Measurements from ENCODE around the gene HGFAC.
"Not testable (repeated sequence)": the region's sequence is repeated elsewhere in the genome, so short reads cannot be mapped to it uniquely, and the experiment has no call there.

Gene HGFAC

DNA sequence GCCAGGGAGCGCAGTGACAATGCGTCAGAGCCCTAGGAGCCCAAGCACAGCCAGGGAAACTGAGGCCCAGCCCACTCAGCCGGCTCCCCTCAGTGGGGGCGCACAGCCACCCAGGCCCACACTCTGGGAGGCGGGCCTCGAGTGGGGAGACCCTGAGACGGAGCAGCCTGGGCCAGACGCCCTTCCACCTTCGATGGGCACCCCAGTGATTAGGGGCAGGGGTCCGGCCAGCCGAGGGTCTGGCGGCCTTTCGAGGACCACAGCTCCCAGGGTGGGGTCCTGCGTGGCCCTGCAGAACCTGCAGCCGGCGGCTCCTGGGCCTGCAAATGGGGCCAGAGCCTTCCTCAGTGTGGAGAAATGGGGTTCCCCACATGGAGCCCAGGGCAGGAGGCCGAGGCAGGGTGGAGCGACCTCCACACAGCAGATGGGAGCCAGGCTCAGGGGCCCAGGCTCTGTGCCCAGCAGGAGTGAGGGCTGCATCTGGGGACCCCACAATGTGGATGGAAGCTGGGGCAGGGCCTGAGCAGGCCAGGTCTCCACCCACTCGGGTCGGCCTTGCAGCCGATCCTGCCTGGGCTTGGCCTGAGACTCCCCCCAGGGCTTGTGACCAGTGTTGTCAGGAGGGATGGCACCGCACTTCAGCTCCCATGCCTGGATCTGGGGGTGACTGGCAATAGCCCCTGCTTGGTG is 5.0 kb downstream of the HGFAC start:
- H3K27me3 ChIP-seq (ENCODE audit: low read depth): no peaks in the 10 kb centered on the region

DNA sequence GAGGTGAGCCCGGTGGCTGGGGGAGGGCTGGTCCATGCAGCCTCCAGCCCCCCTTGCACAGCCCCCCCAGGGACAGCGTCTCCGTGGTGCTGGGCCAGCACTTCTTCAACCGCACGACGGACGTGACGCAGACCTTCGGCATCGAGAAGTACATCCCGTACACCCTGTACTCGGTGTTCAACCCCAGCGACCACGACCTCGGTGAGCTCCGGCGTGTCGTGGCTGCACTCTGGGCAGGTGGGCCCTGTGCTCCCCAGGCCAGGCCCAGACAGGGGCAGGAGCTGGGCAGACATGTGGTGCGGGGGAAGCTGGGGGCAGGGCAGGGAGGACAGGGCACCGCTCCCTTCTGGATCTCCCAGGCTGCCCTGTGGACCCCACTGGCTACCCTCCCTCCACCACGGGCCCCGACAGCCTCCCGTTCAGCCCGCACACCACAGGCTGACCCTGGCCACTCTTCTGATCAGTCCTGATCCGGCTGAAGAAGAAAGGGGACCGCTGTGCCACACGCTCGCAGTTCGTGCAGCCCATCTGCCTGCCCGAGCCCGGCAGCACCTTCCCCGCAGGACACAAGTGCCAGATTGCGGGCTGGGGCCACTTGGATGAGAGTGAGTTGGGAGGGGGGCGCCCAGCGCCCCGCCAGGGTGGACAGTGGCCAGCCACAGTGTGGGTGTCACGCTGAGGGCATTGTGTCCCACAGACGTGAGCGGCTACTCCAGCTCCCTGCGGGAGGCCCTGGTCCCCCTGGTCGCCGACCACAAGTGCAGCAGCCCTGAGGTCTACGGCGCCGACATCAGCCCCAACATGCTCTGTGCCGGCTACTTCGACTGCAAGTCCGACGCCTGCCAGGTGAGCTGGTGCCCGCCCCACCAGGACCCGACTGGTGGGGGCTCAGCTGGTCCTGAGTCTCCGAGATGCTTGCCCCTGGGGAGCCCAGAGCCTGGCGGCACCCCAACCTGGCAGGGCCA is 5.9 kb downstream of the HGFAC start:
- no peaks in the 10 kb centered on the region for H3K9me3 ChIP-seq
- DNase-seq (ENCODE audit: low spot score in 2 of 2): no peak
- no peaks in the 10 kb centered on the region for H3K27me3 ChIP-seq (ENCODE audit: low read depth)
- no peak overlapping the region for H3K4me3 ChIP-seq
- H3K36me3 ChIP-seq (replicated peaks): no peaks in the 10 kb centered on the region
- in situ Hi-C loops (cut with MboI; ENCODE audit: low sequenced_read_pairs): loop anchor here (10.0 kb wide), 1 partner anchor 343 kb away; no protein-coding TSS in a partner anchor
- H3K4me1 ChIP-seq: no peaks in the 10 kb centered on the region

More for the DNA sequence above, 5.0 kb downstream of the HGFAC start:
- Histone ChIP-seq H3K4me3 (no peak overlapping the region), H3K36me3 (replicated peaks) (no peaks in the 10 kb centered on the region), H3K4me1 (no peaks in the 10 kb centered on the region), H3K9me3 (no peaks in the 10 kb centered on the region)
- in situ Hi-C loops (cut with MboI; ENCODE audit: low sequenced_read_pairs): loop anchor here (10.0 kb wide), 1 partner anchor 342 kb away; no protein-coding TSS in a partner anchor
- no peak for DNase-seq (ENCODE audit: low spot score in 2 of 2)

DNA sequence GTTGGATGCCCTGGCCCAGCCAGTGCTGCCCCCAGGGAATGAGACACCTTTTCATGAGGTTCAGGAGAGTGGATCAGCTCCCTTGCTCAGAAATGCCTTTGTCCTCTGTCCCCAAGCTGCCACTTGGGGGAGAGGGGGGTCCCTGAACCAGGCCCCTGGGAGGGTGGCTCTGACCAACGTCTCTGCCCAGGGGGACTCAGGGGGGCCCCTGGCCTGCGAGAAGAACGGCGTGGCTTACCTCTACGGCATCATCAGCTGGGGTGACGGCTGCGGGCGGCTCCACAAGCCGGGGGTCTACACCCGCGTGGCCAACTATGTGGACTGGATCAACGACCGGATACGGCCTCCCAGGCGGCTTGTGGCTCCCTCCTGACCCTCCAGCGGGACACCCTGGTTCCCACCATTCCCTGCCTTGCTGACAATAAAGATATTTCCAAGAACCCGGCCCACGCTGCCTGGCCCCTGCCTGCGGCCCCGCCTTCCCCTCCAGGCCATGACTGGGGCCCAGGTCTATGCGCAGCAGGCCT is 7.3 kb downstream of the HGFAC start:
- no peaks in the 10 kb centered on the region for H3K4me1 ChIP-seq
- in situ Hi-C loops (cut with MboI; ENCODE audit: low sequenced_read_pairs): loop anchor here (10.0 kb wide), 1 partner anchor 344 kb away; no protein-coding TSS in a partner anchor

DNA sequence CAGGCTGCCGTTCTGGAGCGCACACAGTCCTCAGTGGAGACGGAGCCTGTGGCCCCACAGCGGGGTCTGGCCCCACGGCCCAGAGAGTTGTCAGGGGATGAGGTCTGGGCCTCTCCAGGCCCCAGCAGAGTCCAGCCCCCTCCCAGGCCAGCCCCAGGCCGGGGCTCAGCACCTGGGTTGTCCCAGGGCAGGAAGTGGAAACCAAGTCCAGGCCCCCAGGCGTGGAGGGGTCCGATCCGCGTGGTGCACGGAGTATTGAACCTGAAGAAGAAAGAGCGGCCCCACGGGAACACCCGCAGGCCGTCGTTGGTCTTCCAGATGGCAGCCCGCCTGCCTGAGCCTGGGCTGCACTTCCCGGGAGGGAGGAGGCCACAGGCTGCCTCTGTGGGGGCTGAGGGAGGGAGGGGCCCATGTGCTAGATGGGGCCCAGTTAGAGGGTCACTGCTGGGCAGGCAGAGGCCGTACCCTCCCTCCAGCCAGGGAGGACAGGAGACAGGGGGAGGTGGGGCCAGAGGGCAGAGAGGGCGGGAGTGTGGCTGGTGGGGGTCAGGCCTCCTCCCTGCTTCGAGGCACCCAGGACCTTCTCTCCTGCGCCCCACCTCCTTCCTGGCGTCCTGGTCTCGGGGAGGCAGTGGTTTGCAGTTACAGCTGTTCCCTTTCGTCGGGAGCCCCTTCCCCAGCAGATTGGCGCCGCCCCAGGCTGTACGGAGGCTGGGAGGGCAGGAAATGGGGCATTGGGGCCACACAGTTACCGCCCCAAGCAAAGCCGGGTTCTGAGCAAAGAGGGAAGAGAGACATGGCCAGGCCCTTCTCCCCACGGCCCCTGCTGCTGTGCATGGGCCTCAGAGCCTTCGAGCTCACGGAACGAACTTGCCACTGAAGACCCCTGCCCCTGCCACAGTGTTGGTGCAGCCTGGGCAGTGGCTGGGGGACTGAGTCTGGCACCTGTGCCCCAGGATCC is 8.1 kb downstream of the HGFAC start:
- Histone ChIP-seq H3K27me3 (ENCODE audit: low read depth) (no peaks in the 10 kb centered on the region), H3K36me3 (replicated peaks) (no peaks in the 10 kb centered on the region), H3K4me3 (no peak overlapping the region), H3K9me3 (no peaks in the 10 kb centered on the region), H3K4me1 (no peaks in the 10 kb centered on the region)
- in situ Hi-C loops (cut with MboI; ENCODE audit: low sequenced_read_pairs): loop anchor here (10.0 kb wide), 1 partner anchor 345 kb away; no protein-coding TSS in a partner anchor
- no peak for DNase-seq (ENCODE audit: low spot score in 2 of 2)

More for the DNA sequence above, 7.3 kb downstream of the HGFAC start:
- H3K36me3 ChIP-seq (replicated peaks): no peaks in the 10 kb centered on the region
- no peaks in the 10 kb centered on the region for H3K9me3 ChIP-seq
- H3K27me3 ChIP-seq (ENCODE audit: low read depth): no peaks in the 10 kb centered on the region
- no peak for DNase-seq (ENCODE audit: low spot score in 2 of 2)
- no peak overlapping the region for H3K4me3 ChIP-seq

- in situ Hi-C loops (cut with MboI; ENCODE audit: low sequenced_read_pairs): no loop called here
- Histone ChIP-seq H3K4me1 (no peaks in the 10 kb centered on the region), H3K27me3 (ENCODE audit: low read depth) (no peaks in the 10 kb centered on the region), H3K9me3 (peaks cover under 1% of the 10 kb centered on the region; the same call in 1 of the 2 replicates), H3K36me3 (replicated peaks) (no peaks in the 10 kb centered on the region), H3K4me3 (no peak overlapping the region)
- DNase-seq (ENCODE audit: low spot score in 2 of 2): no peak
These were observed 8.9 kb downstream of the HGFAC start for GRCh38 chr4:3450643-3451042.

DNA sequence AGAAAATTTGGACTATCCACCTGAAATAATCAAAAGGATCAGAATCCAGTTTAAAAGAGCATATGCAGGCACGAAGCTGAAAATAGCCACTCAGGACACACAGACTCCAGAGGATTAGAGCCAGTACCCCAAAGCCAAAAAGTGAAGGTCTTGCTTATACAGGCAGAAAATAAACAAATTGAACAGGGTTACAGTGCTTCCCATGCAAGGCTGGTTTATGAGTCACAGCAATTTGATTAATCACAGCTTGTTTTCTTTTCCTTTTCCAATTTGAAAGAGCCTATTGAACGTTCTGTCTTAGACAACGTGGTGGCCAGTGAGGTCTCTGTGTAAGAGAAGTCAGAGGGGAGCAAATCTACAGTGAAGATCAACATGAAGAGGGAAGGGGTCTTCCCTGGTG is 10.2 kb downstream of the HGFAC start:
- no peak for DNase-seq (ENCODE audit: low spot score in 2 of 2)
- H3K36me3 ChIP-seq (replicated peaks): no peaks in the 10 kb centered on the region
- H3K4me1 ChIP-seq: no peaks in the 10 kb centered on the region
- H3K27me3 ChIP-seq (ENCODE audit: low read depth): no peaks in the 10 kb centered on the region
- in situ Hi-C loops (cut with MboI; ENCODE audit: low sequenced_read_pairs): no loop called here
- peaks cover 3% of the 10 kb centered on the region; the same call in 1 of the 2 replicates for H3K9me3 ChIP-seq
- H3K4me3 ChIP-seq: no peak overlapping the region

DNA sequence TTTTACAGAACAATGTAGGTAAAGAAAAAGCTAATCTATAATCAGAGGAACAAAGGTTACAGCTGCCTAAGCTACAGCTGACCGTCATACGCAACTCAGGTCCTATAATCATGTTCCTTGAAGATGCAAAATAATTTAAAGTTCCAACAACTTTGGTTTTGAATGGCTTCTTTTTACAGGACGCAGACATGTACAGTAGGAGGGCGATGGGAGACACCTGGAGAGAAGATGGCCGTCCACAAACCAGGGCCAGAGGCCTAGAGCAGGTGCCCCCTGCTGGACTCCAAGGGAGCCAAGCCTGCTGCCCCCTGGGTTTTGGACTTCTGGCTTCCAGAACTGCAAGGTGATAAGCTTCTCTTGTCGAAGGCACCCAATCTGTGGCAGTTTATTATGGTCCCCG is 10.6 kb downstream of the HGFAC start:
- H3K4me3 ChIP-seq: no peak overlapping the region
- peaks cover 3% of the 10 kb centered on the region; the same call in 1 of the 2 replicates for H3K9me3 ChIP-seq
- H3K36me3 ChIP-seq (replicated peaks): no peaks in the 10 kb centered on the region
- DNase-seq (ENCODE audit: low spot score in 2 of 2): peak in 1 of 2 experiments; percentile 46
- in situ Hi-C loops (cut with MboI; ENCODE audit: low sequenced_read_pairs): no loop called here
- no peaks in the 10 kb centered on the region for H3K4me1 ChIP-seq
- no peaks in the 10 kb centered on the region for H3K27me3 ChIP-seq (ENCODE audit: low read depth)

DNA sequence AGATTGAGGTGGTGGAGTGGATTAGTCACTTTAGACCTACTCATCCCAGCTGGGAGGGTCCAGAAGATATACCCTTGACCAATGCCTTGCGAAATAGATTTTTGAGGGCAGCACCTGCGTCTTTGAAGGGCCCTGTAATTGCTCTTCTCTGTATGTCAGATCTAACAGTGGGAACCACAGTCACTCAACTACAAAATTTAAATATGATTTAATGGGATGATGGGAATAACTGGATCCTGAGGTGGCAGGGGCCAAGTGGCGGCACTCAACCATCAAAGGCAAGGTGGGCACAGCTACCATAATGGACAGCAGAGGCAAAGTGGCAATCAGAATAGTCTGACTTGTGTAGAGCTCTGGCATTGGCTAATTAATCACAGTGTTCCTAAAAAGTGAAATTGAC is 13.8 kb downstream of the HGFAC start:
- H3K4me3 ChIP-seq; H3K9me3 ChIP-seq; H3K27me3 ChIP-seq (ENCODE audit: low read depth); in situ Hi-C loops (cut with MboI; ENCODE audit: low sequenced_read_pairs); H3K36me3 ChIP-seq (replicated peaks); H3K4me1 ChIP-seq; DNase-seq (ENCODE audit: low spot score in 2 of 2): not testable (repeated sequence)

GRCh38 chr4:3458371-3458770 is 16.6 kb downstream of the HGFAC start:
- in situ Hi-C loops (cut with MboI; ENCODE audit: low sequenced_read_pairs): no loop called here
- no peak for DNase-seq (ENCODE audit: low spot score in 2 of 2)
- no peaks in the 10 kb centered on the region for H3K4me1 ChIP-seq
- no peak overlapping the region for H3K4me3 ChIP-seq
- peaks cover 3% of the 10 kb centered on the region; the same call in 1 of the 2 replicates for H3K9me3 ChIP-seq
- H3K27me3 ChIP-seq (ENCODE audit: low read depth): peaks cover 9% of the 10 kb centered on the region; the same call in 1 of the 2 replicates
- no peaks in the 10 kb centered on the region for H3K36me3 ChIP-seq (replicated peaks)

GRCh38 chr4:3459156-3459555 is 17.4 kb downstream of the HGFAC start:
- DNase-seq (ENCODE audit: low spot score in 2 of 2); H3K36me3 ChIP-seq (replicated peaks); H3K4me3 ChIP-seq; in situ Hi-C loops (cut with MboI; ENCODE audit: low sequenced_read_pairs); H3K9me3 ChIP-seq; H3K27me3 ChIP-seq (ENCODE audit: low read depth); H3K4me1 ChIP-seq: not testable (repeated sequence)

GRCh38 chr4:3460926-3461325 is 19.2 kb downstream of the HGFAC start:
- H3K27me3 ChIP-seq (ENCODE audit: low read depth): peaks cover 9% of the 10 kb centered on the region; the same call in 1 of the 2 replicates
- H3K9me3 ChIP-seq: no peaks in the 10 kb centered on the region
- H3K4me3 ChIP-seq: no peak overlapping the region
- no peaks in the 10 kb centered on the region for H3K36me3 ChIP-seq (replicated peaks)
- H3K4me1 ChIP-seq: no peaks in the 10 kb centered on the region
- in situ Hi-C loops (cut with MboI; ENCODE audit: low sequenced_read_pairs): no loop called here
- no peak for DNase-seq (ENCODE audit: low spot score in 2 of 2)

DNA sequence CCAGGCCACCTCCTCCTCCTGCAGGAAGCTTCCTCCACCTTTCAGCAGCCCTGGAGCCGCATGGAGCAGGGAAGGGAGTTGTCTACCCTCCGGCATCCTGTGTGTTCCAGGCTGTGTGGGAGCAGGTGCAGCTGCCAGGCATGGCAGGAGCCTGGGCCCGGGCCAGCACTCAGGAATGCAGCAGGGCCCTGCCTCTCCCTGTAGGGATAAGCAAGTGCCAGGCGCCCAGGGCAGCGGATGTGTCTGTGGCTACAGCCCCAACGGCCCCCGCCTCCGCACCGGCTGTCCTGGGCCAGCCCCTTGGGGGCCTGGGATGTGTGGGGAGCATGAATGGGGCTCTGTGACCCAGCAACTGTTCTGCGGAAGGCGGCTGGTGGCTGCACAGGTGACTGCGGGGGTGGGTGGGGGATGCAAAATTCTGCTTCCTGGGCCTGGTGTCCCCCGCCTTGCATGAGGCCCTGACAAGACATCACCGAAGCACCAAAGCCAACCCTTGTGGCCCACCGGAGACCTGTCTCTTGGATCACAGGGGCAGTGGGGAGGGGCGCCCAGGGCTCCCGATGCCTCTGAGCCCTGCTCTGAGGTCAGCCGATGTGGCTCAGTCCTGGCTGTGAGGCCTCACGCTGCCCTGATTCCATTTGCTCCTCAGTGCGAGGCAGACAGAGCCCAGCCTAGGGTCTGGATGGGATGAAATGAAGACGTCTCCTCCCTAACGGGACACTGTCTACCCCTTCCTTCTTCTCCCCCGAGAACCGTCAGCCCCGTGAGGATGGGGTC is 19.9 kb downstream of the HGFAC start:
- no peak for DNase-seq (ENCODE audit: low spot score in 2 of 2)

More for the DNA sequence above, 19.9 kb downstream of the HGFAC start:
- H3K4me3 ChIP-seq: no peak overlapping the region
- no peaks in the 10 kb centered on the region for H3K9me3 ChIP-seq
- in situ Hi-C loops (cut with MboI; ENCODE audit: low sequenced_read_pairs): no loop called here
- peaks cover 9% of the 10 kb centered on the region; the same call in 1 of the 2 replicates for H3K27me3 ChIP-seq (ENCODE audit: low read depth)
- no peaks in the 10 kb centered on the region for H3K36me3 ChIP-seq (replicated peaks)
- H3K4me1 ChIP-seq: no peaks in the 10 kb centered on the region

Data from HAP-1 (cell line).